Upper lobe of right lung (tissue), 1 donor: ENCODE data around the gene NXF1. TPM values are rescaled to one million over a fixed set of nuclear protein-coding genes. Genes with fewer than 3 reads are reported as not detected.

ENCODE experiments used
- ATAC-seq: fragments of 200-7000 bp; cut with Tn5 transposase; one replicate; pipeline ENCODE4 v1.9.1; 2020; ENCODE audit warnings: mild to moderate bottlenecking, moderate library complexity
- DNase-seq: peaks from one replicate; pipeline ENCODE4 v3.0.0-alpha.2; 2020
- H3K27ac ChIP-seq: fragments of 200-600 bp; one replicate; pipeline ENCODE4 v1.8.0; 2022
- H3K27me3 ChIP-seq: fragments of 200-600 bp; one replicate; pipeline ENCODE4 v1.8.0; 2022; ENCODE audit warnings: mild to moderate bottlenecking
- H3K36me3 ChIP-seq: fragments of 200-600 bp; one replicate; pipeline ENCODE4 v1.8.0; 2022
- H3K4me1 ChIP-seq: fragments of 200-600 bp; one replicate; pipeline ENCODE4 v1.8.0; 2022
- H3K4me3 ChIP-seq: fragments of 200-600 bp; one replicate; pipeline ENCODE4 v1.8.0; 2022; ENCODE audit warnings: mild to moderate bottlenecking
- H3K9me3 ChIP-seq: fragments of 200-600 bp; one replicate; pipeline ENCODE4 v1.8.0; 2022
- intact Hi-C: fragments of 100-400 bp; cut with DNase I; formaldehyde crosslinking; loops from one replicate; pipeline ENCODE4 v1.11.0; 2022
- total RNA-seq: library from RNA; stranded (reverse); fragmentation: NEBNext Ultra II Directional; extraction: Animal tissue kit (Norgen Biotek cat#: 25700); gene quantifications from one replicate; pipeline ENCODE4 v1.2.1, GENCODE V29; 2021
- TF ChIP-seq, protein P1 (sequence below): fragments of 200-600 bp; IDR thresholded peaks from one replicate; pipeline ENCODE4 v1.8.0; 2022; ENCODE audit warnings: antibody characterized with exemption
- donor health status: DM: no; HTN: yes; CAD: no; lungs with severe emphysema.

NXF1 gene
- total RNA-seq, 1 donor from 2014 or later, result 96.2 TPM

DNA sequence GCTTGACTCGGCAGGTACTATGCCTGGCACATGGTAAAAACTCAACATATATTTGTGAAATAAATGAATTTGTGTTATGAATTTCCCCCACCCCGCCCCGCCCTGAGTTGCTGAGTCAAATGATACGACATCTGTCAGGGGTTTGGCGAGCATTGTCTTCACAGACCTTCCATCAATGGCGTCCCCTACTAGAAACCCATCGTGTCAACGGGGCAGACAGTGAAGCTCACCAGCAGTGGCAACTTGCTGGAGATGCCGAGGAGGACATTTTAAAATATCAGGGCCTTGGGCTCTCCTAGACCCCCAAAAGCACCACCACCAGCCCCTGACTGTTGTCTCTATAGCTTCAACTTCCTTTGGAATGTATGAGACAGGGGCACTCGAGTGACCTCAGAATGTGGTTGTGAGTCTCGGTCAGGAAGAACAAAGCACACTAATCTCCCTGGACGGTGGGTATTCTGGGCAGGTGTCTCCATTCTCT is 761 bp upstream of the NXF1 start:
- H3K27ac ChIP-seq, result peak overlapping the region; percentile 93
- H3K27me3 ChIP-seq, result no peaks in the 10 kb centered on the region
- no peaks in the 10 kb centered on the region for H3K9me3 ChIP-seq
- peak overlapping the region; percentile 83 for H3K4me3 ChIP-seq
- H3K36me3 ChIP-seq, result peaks cover 29% of the 10 kb centered on the region
- TF ChIP-seq, protein P1, sequence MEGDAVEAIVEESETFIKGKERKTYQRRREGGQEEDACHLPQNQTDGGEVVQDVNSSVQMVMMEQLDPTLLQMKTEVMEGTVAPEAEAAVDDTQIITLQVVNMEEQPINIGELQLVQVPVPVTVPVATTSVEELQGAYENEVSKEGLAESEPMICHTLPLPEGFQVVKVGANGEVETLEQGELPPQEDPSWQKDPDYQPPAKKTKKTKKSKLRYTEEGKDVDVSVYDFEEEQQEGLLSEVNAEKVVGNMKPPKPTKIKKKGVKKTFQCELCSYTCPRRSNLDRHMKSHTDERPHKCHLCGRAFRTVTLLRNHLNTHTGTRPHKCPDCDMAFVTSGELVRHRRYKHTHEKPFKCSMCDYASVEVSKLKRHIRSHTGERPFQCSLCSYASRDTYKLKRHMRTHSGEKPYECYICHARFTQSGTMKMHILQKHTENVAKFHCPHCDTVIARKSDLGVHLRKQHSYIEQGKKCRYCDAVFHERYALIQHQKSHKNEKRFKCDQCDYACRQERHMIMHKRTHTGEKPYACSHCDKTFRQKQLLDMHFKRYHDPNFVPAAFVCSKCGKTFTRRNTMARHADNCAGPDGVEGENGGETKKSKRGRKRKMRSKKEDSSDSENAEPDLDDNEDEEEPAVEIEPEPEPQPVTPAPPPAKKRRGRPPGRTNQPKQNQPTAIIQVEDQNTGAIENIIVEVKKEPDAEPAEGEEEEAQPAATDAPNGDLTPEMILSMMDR, result no peak
- ATAC-seq (no peak), DNase-seq (no peak)
- intact Hi-C loops, result no loop called here
- peaks cover 28% of the 10 kb centered on the region for H3K4me1 ChIP-seq

DNA sequence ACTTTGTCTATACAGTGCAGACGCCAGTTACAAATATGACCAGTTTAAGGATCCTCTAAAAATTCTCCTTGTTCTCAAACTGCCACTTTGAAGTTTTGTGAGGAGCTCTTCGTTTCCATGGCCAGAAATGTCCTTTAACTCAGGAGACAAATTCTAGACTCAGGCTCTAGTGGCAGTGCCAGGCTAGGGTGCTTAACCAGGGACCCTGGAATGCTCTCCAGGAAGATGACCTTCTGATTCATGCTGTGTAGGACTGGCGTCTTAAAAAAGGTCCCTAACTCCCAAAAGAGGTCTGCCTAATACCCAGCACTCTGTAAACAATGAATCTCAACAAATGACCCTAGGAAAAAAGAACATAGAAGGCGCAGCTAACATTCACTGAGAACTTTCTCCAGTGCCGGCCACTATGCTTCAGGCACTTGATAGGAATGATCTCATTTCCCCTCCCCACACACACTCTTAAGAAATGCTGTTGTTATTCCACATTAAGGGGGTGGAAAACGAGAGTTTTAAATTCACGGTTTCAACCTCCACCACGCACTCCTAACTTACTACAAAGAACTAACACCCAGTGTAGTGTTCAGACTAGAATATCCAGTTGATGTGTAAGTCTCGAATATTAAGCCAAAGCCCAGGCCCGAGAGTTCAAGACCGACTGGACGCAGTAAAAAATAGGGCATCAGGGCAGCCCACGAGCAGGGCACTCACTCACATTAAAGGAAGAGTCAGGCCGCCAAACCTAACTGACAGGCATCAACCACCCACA is 747 bp downstream of the NXF1 start:
- peak; percentile 20 for ATAC-seq
- Histone ChIP-seq H3K9me3 (no peaks in the 10 kb centered on the region), H3K27ac (peak overlapping the region; percentile 93), H3K4me1 (peaks cover 28% of the 10 kb centered on the region), H3K27me3 (no peaks in the 10 kb centered on the region), H3K36me3 (peaks cover 44% of the 10 kb centered on the region), H3K4me3 (peak overlapping the region; percentile 83)
- TF ChIP-seq, protein P1, result no peak
- DNase-seq, result no peak
- intact Hi-C loops, result no loop called here

DNA sequence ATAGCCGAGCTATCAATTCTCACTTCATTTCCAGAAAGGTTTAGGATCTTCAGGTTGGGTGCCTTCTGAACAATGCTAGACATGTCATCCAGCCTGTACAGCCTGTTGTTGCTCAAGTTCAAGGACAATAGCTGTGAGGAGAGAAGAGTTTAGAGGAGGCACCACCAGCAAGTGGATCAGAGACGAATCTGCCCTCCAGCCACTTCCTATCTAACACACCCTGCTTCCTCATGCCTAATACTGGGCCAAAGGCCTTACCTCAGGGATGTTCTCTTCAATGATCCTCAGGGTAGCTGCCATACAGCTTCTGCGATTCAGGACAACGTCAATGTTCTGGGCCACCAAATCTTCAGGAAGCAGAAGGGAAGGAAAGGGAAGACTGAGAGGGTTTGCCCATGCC is 4.2 kb downstream of the NXF1 start:
- Histone ChIP-seq H3K36me3 (peaks cover 79% of the 10 kb centered on the region), H3K4me1 (peaks cover 17% of the 10 kb centered on the region), H3K27me3 (no peaks in the 10 kb centered on the region), H3K27ac (no peak overlapping the region), H3K9me3 (no peaks in the 10 kb centered on the region), H3K4me3 (no peak overlapping the region)
- TF ChIP-seq, protein P1, result no peak
- intact Hi-C loops, result no loop called here
- DNase-seq (no peak), ATAC-seq (no peak)

DNA sequence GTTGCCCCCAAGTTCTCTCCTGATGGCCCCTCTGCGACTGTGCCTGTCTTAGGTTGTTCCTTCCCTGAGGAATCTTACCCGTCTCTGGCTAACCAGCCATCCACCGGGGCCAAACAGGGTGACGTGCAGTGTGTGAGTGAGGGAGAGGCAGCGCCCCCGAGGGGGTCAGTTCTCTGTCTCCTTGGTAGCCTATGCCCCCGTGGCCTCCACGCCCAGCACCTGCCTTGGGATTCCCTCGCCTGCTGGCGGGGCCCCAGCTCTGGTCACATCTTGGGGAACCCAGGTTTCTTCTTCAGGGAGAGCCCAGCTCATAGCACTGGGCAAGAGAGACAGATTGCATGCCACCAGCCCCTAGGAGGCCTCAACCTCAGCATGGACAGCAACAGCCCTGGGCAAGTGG is 5.8 kb downstream of the NXF1 start:
- H3K27me3 ChIP-seq, result no peaks in the 10 kb centered on the region
- H3K27ac ChIP-seq, result no peak overlapping the region
- H3K9me3 ChIP-seq, result no peaks in the 10 kb centered on the region
- peaks cover 13% of the 10 kb centered on the region for H3K4me1 ChIP-seq
- H3K36me3 ChIP-seq, result peaks cover 94% of the 10 kb centered on the region
- TF ChIP-seq, protein P1, result no peak
- DNase-seq (no peak), ATAC-seq (no peak)
- intact Hi-C loops, result loop anchor here (10.0 kb wide), 1 partner anchor 55 kb away; no protein-coding TSS in a partner anchor
- no peak overlapping the region for H3K4me3 ChIP-seq

DNA sequence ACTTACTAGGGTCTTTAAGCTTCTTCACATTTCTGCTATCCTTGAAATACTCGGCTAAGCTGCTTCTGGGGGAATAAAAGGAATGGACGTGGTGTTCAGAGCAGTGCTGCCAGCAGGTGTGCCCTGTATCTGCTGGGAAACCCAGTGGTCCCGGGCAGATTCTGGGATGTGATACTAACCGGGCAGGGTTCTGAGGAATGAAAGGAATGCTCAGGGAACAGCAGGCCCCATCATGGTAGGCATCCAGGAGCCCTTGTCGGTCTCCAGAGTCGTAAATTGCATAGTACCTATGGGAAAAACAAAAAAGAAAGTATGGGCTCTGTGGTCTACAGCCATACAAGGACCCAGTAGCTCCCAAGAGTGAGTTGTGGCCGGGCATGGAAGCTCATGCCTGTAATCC is 9.0 kb downstream of the NXF1 start:
- Histone ChIP-seq H3K9me3 (no peaks in the 10 kb centered on the region), H3K27me3 (no peaks in the 10 kb centered on the region), H3K36me3 (peaks cover 93% of the 10 kb centered on the region), H3K4me3 (no peak overlapping the region), H3K27ac (no peak overlapping the region), H3K4me1 (peaks cover 13% of the 10 kb centered on the region)
- TF ChIP-seq, protein P1, result no peak
- intact Hi-C loops, result loop anchor here (10.0 kb wide), 1 partner anchor 59 kb away; no protein-coding TSS in a partner anchor
- no peak for DNase-seq
- no peak for ATAC-seq
